Left ventricle myocardium inferior (tissue), 1 donor: Measurements from ENCODE around the gene ATXN1. TPM values are rescaled to one million over a fixed set of nuclear protein-coding genes. Genes with fewer than 3 reads are reported as not detected.
A peak's percentile ranks its signal among the peaks of the same experiment; 100 is the strongest.

Experiments
- DNase-seq: peaks from one replicate; pipeline ENCODE4 v3.0.0-alpha.2; 2020
- H3K27ac ChIP-seq: fragments of 200-600 bp; replicated peaks from 2 replicates; pipeline ENCODE4 v1.8.0; 2021
- H3K27me3 ChIP-seq: fragments of 200-600 bp; 2 replicates; pipeline ENCODE4 v1.8.0; 2021; ENCODE audit warnings: low read depth
- H3K36me3 ChIP-seq: fragments of 200-600 bp; 2 replicates; pipeline ENCODE4 v1.8.0; 2021
- H3K4me1 ChIP-seq: fragments of 200-600 bp; 2 replicates; pipeline ENCODE4 v1.8.0; 2021
- H3K4me3 ChIP-seq: fragments of 200-600 bp; 2 replicates; pipeline ENCODE4 v1.8.0; 2021; ENCODE audit warnings: mild to moderate bottlenecking, moderate library complexity
- H3K9me3 ChIP-seq: fragments of 200-600 bp; replicated peaks from 2 replicates; pipeline ENCODE4 v1.8.0; 2021
- CTCF ChIP-seq: fragments of 200-600 bp; IDR thresholded peaks from 2 replicates; pipeline ENCODE4 v1.8.0; 2021; ENCODE audit warnings: antibody characterized with exemption, mild to moderate bottlenecking, borderline replicate concordance
- intact Hi-C: fragments of 100-400 bp; cut with micrococcal nuclease; formaldehyde crosslinking; loops from one replicate; pipeline ENCODE4 v1.11.0; 2022
- total RNA-seq: library from RNA; stranded (reverse); fragmentation: NEBNext Ultra II Directional; extraction: Animal tissue kit (Norgen Biotek cat#: 25700); gene quantifications from one replicate; pipeline ENCODE4 v1.2.1, GENCODE V29; 2021
- donor health status: DM: no; HTN: yes; CAD: no; lungs with severe emphysema.

The ATXN1 gene
- total RNA-seq, 1 donor from 2014 or later: 41.5 TPM

GRCh38 chr6:16450821-16451220 lies 310.4 kb downstream of the ATXN1 start:
- Histone ChIP-seq H3K27ac (no peak overlapping the region), H3K4me1 (peaks cover 11% of the 10 kb centered on the region), H3K36me3 (no peaks in the 10 kb centered on the region), H3K9me3 (peaks cover 7% of the 10 kb centered on the region), H3K4me3 (no peak overlapping the region), H3K27me3 (no peaks in the 10 kb centered on the region)
- intact Hi-C loops: no loop called here
- TF ChIP-seq CTCF: no peak
- no peak for DNase-seq

- Histone ChIP-seq H3K27me3 (no peaks in the 10 kb centered on the region), H3K9me3 (peaks cover 1% of the 10 kb centered on the region), H3K4me1 (peaks cover 11% of the 10 kb centered on the region), H3K36me3 (no peaks in the 10 kb centered on the region), H3K27ac (no peak overlapping the region), H3K4me3 (no peak overlapping the region)
- intact Hi-C loops: no loop called here
- no peak for TF ChIP-seq CTCF
- no peak for DNase-seq
Observed at GRCh38 chr6:16450285-16450684, 311.0 kb downstream of the ATXN1 start.

GRCh38 chr6:16446273-16446672 lies 315.0 kb downstream of the ATXN1 start:
- Histone ChIP-seq H3K4me1 (no peaks in the 10 kb centered on the region), H3K4me3 (no peak overlapping the region), H3K9me3 (no peaks in the 10 kb centered on the region), H3K27ac (no peak overlapping the region), H3K36me3 (no peaks in the 10 kb centered on the region), H3K27me3 (no peaks in the 10 kb centered on the region)
- no peak for TF ChIP-seq CTCF
- intact Hi-C loops: no loop called here
- DNase-seq: no peak

GRCh38 chr6:16442031-16442430 lies 319.2 kb downstream of the ATXN1 start:
- Histone ChIP-seq H3K4me3 (no peak overlapping the region), H3K27ac (no peak overlapping the region), H3K4me1 (peaks cover 39% of the 10 kb centered on the region), H3K27me3 (no peaks in the 10 kb centered on the region), H3K36me3 (no peaks in the 10 kb centered on the region), H3K9me3 (no peaks in the 10 kb centered on the region)
- intact Hi-C loops: no loop called here
- no peak for DNase-seq
- no peak for TF ChIP-seq CTCF

- Histone ChIP-seq H3K27me3 (no peaks in the 10 kb centered on the region), H3K4me1 (peaks cover 45% of the 10 kb centered on the region), H3K27ac (peak overlapping the region; percentile 9), H3K36me3 (no peaks in the 10 kb centered on the region), H3K4me3 (no peak overlapping the region), H3K9me3 (no peaks in the 10 kb centered on the region)
- intact Hi-C loops: no loop called here
- no peak for DNase-seq
- no peak for TF ChIP-seq CTCF
Observed at GRCh38 chr6:16441262-16441661, 320.0 kb downstream of the ATXN1 start.
